Esophagus (tissue), 2 donors: ENCODE results near the gene FOXJ2. TPM values are rescaled to one million over a fixed set of nuclear protein-coding genes. Genes with fewer than 3 reads are reported as not detected.
"Not testable (repeated sequence)": the region's sequence is repeated elsewhere in the genome, so short reads cannot be mapped to it uniquely, and the experiment has no call there.

Experiments
- H3K27ac ChIP-seq, 2 donors: one replicate each; pipeline ENCODE4 v1.5.1; 2013; ENCODE audit warnings: low read depth in 2 of 2, mild to moderate bottlenecking in 2 of 2, inconsistent platforms in 1 of 2, low read length in 1 of 2, moderate library complexity in 1 of 2
- H3K27me3 ChIP-seq, 2 donors: one replicate each; pipeline ENCODE4 v1.6.1; 2013; ENCODE audit warnings: low read length in 2 of 2, control low read depth in 1 of 2, mild to moderate bottlenecking in 1 of 2; ENCODE audit not compliant: insufficient read depth in 2 of 2, control insufficient read depth in 1 of 2
- H3K36me3 ChIP-seq, 2 donors: one replicate each; pipeline ENCODE4 v1.6.1; 2013; ENCODE audit warnings: low read length in 1 of 2; ENCODE audit not compliant: control insufficient read depth in 2 of 2, insufficient read depth in 2 of 2
- H3K4me1 ChIP-seq, 2 donors: one replicate each; pipeline ENCODE4 v1.6.1; 2013; ENCODE audit warnings: low read length in 1 of 2; ENCODE audit not compliant: control insufficient read depth in 2 of 2, insufficient read depth in 2 of 2
- H3K4me3 ChIP-seq, 2 donors: one replicate each; pipeline ENCODE4 v1.5.1; 2013; ENCODE audit warnings: low read length in 2 of 2, mild to moderate bottlenecking in 2 of 2, low read depth in 1 of 2, moderate library complexity in 1 of 2
- H3K9me3 ChIP-seq, 2 donors: one replicate each; pipeline ENCODE4 v1.6.1; 2013; ENCODE audit warnings: mild to moderate bottlenecking in 2 of 2, low read depth in 1 of 2, low read length in 1 of 2, moderate library complexity in 1 of 2; ENCODE audit not compliant: control insufficient read depth in 2 of 2, insufficient read depth in 1 of 2
- WGBS, 2 donors: extraction: QIAGEN DNeasy Blood & Tissue Kit; methylation state at CpG; one replicate each; pipeline ENCODE4 v1.1.7; 2013; 5-methylcytosine and 5-hydroxymethylcytosine counted together
- polyA plus RNA-seq, 2 donors: library from polyadenylated mRNA; stranded (reverse); fragments of 200-250 nt; gene quantifications; one replicate each; pipeline ENCODE4 v1.2.3, GENCODE V29; 2013
- donor health status: healthy with polysubstance abuse.
- donor health status: Bipolar disorder and iron deficiency.

The FOXJ2 gene
- polyA plus RNA-seq, result 1 to 10 TPM; 4.2 TPM

GRCh38 chr12:8032242-8033152 is at the start of gene FOXJ2:
Gene FOXJ2 (plus strand): TSS chr12:8032716. CDS start chr12:8039833, 7,117 bp downstream.
- no peaks in the 10 kb centered on the region for H3K9me3 ChIP-seq
- H3K27me3 ChIP-seq, result no peaks in the 10 kb centered on the region
- peak within 1 kb of the TSS; percentile 87 to 93 for H3K4me3 ChIP-seq
- H3K27ac ChIP-seq, result peak within 1 kb of the TSS; percentile 91 to 95
- H3K36me3 ChIP-seq, result no peaks in the 10 kb centered on the region
- WGBS, 2 donors, result 0 to 1% methylated on average over 69 to 93 of the region's 93 CpGs
- H3K4me1 ChIP-seq, result peaks cover 3 to 8% of the 10 kb centered on the region in 2 donors

- not testable (repeated sequence) for H3K27ac ChIP-seq, H3K9me3 ChIP-seq, H3K4me3 ChIP-seq, H3K27me3 ChIP-seq, H3K4me1 ChIP-seq, H3K36me3 ChIP-seq
- WGBS, 2 donors, result 91% methylated on average over 10 to 11 of the region's 11 CpGs
Observed at GRCh38 chr12:7983019-7983418, 49.5 kb upstream of the FOXJ2 start.

- not testable (repeated sequence) for H3K4me3 ChIP-seq, H3K4me1 ChIP-seq, H3K27ac ChIP-seq, H3K27me3 ChIP-seq, H3K9me3 ChIP-seq, H3K36me3 ChIP-seq
- WGBS, 2 donors, result 95 to 100% methylated on average over 1 of the region's 1 CpG
Observed at GRCh38 chr12:7983460-7983859, 49.1 kb upstream of the FOXJ2 start.

- no peak overlapping the region for H3K4me3 ChIP-seq
- H3K9me3 ChIP-seq, result no peaks in the 10 kb centered on the region
- 83 to 87% methylated on average over 5 of the region's 5 CpGs for WGBS, 2 donors
- no peaks in the 10 kb centered on the region for H3K4me1 ChIP-seq
- H3K36me3 ChIP-seq, result no peaks in the 10 kb centered on the region
- no peak overlapping the region for H3K27ac ChIP-seq
- H3K27me3 ChIP-seq, result no peaks in the 10 kb centered on the region
Observed at GRCh38 chr12:7984900-7985299, 47.6 kb upstream of the FOXJ2 start.

- 88 to 90% methylated on average over 7 of the region's 7 CpGs for WGBS, 2 donors
- H3K27me3 ChIP-seq, result no peaks in the 10 kb centered on the region
- H3K4me1 ChIP-seq, result no peaks in the 10 kb centered on the region
- H3K36me3 ChIP-seq, result no peaks in the 10 kb centered on the region
- H3K4me3 ChIP-seq, result no peak overlapping the region
- H3K27ac ChIP-seq, result no peak overlapping the region
- H3K9me3 ChIP-seq, result no peaks in the 10 kb centered on the region
Observed at GRCh38 chr12:7985802-7986418, 46.6 kb upstream of the FOXJ2 start.

GRCh38 chr12:7989827-7990491 is 42.6 kb upstream of the FOXJ2 start:
- no peaks in the 10 kb centered on the region for H3K27me3 ChIP-seq
- H3K4me3 ChIP-seq, result no peak overlapping the region
- H3K4me1 ChIP-seq, result no peaks in the 10 kb centered on the region
- WGBS, 2 donors, result 43 to 62% methylated on average over 6 of the region's 6 CpGs
- H3K36me3 ChIP-seq, result no peaks in the 10 kb centered on the region
- no peaks in the 10 kb centered on the region for H3K9me3 ChIP-seq
- no peak overlapping the region for H3K27ac ChIP-seq

- Histone ChIP-seq H3K9me3 (no peaks in the 10 kb centered on the region), H3K4me1 (no peaks in the 10 kb centered on the region), H3K36me3 (no peaks in the 10 kb centered on the region), H3K27me3 (no peaks in the 10 kb centered on the region), H3K4me3 (no peak overlapping the region), H3K27ac (no peak overlapping the region)
- WGBS, 2 donors, result 91 to 100% methylated on average over 1 of the region's 1 CpG
Observed at GRCh38 chr12:7991535-7991934, 41.0 kb upstream of the FOXJ2 start.

GRCh38 chr12:7994731-7995205 is 37.7 kb upstream of the FOXJ2 start:
- Histone ChIP-seq H3K4me3 (no peak overlapping the region), H3K9me3 (no peaks in the 10 kb centered on the region), H3K4me1 (no peaks in the 10 kb centered on the region), H3K36me3 (no peaks in the 10 kb centered on the region), H3K27me3 (no peaks in the 10 kb centered on the region), H3K27ac (peak overlapping the region in 1 of 2 donors; percentile 21)
- 48 to 58% methylated on average over 7 of the region's 7 CpGs for WGBS, 2 donors

GRCh38 chr12:7995266-7995963 is 37.1 kb upstream of the FOXJ2 start:
- Histone ChIP-seq H3K27me3 (no peaks in the 10 kb centered on the region), H3K27ac (no peak overlapping the region), H3K36me3 (no peaks in the 10 kb centered on the region), H3K4me3 (no peak overlapping the region), H3K4me1 (no peaks in the 10 kb centered on the region), H3K9me3 (no peaks in the 10 kb centered on the region)
- 36 to 38% methylated on average over 9 of the region's 9 CpGs for WGBS, 2 donors
